C4-2B (cell line): ENCODE data around the gene ARHGAP26.

Experiments used
- CTCF ChIP-seq: fragments of 450-650 bp; conservative IDR thresholded peaks from 2 replicates; pipeline ENCODE4 v1.5.1; 2017; ENCODE audit warnings: mild to moderate bottlenecking
- ZFX ChIP-seq: fragments of 450-650 bp; IDR thresholded peaks from 2 replicates; pipeline ENCODE4 v1.6.1; 2017

DNA sequence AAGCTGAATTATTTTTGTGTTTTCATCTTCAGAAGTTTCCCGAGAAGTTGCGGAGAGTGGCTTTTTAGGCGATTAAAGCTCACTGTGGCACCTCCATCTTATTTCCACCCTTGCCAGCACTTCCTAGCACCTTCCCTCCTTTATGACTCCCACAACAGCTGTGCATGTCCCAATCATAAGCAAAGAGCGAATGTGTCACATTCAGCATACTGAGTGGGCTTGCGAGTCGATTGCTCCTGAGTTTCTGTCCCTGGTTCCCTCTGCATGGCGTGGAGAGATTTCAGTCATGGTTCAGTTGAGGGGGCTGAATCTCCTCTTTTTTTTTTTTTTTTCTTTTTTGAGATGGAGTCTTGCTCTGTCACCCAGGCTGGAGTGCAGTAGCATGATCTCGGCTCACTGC lies 144.9 kb downstream of the ARHGAP26 start:
- TF ChIP-seq CTCF, result no peak
- TF ChIP-seq ZFX, result no peak
